Measurements from ENCODE around the gene MFSD1. TPM values are rescaled to one million over a fixed set of nuclear protein-coding genes. Genes with fewer than 3 reads are reported as not detected.

MFSD1 gene
- total RNA-seq, 1 donor from 2014 or later, result 24.8 TPM

- Mint-ChIP-seq H3K4me3 (ENCODE audit: unreplicated experiment) (no peak overlapping the region), H3K36me3 (ENCODE audit: low read depth, unreplicated experiment) (peaks cover 6% of the 10 kb centered on the region), H3K27ac (ENCODE audit: unreplicated experiment) (no peak overlapping the region), H3K9me3 (ENCODE audit: unreplicated experiment) (no peaks in the 10 kb centered on the region), H3K27me3 (ENCODE audit: unreplicated experiment) (peaks cover 5% of the 10 kb centered on the region), H3K4me1 (ENCODE audit: unreplicated experiment) (peaks cover 47% of the 10 kb centered on the region)
- TF ChIP-seq CTCF (IDR thresholded peaks at IDR 0.05; ENCODE audit: unreplicated experiment), result no peak
- DNase-seq (ENCODE audit: low spot score), result no peak
These were observed 30.3 kb upstream of the MFSD1 start for GRCh38 chr3:158771577-158771976.

GRCh38 chr3:158771982-158772381 lies 29.9 kb upstream of the MFSD1 start:
- no peak for TF ChIP-seq CTCF (IDR thresholded peaks at IDR 0.05; ENCODE audit: unreplicated experiment)
- peaks cover 5% of the 10 kb centered on the region for H3K27me3 Mint-ChIP-seq (ENCODE audit: unreplicated experiment)
- no peak for DNase-seq (ENCODE audit: low spot score)
- no peak overlapping the region for H3K4me3 Mint-ChIP-seq (ENCODE audit: unreplicated experiment)
- H3K27ac Mint-ChIP-seq (ENCODE audit: unreplicated experiment), result no peak overlapping the region
- H3K9me3 Mint-ChIP-seq (ENCODE audit: unreplicated experiment), result no peaks in the 10 kb centered on the region
- H3K36me3 Mint-ChIP-seq (ENCODE audit: low read depth, unreplicated experiment), result peaks cover 6% of the 10 kb centered on the region
- peaks cover 47% of the 10 kb centered on the region for H3K4me1 Mint-ChIP-seq (ENCODE audit: unreplicated experiment)

DNA sequence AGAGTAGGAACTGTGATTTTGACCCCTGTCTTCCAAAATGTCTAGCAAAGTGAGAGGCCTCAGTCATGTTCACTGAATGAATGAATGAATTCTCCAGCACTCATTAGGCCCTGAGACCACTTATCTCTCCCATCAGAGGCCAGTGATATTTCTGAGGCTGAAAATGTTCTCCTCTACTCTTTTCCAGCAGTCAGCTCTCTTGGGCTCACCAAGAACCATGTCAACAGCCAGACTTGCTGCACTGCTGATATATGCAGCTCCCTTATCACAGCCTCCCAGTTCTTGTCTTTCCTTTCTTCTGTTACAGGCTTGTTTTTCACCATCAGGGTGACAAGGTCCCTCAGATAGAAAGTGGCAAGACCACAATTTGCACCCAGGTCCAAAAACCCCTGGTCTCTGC lies 28.7 kb upstream of the MFSD1 start:
- TF ChIP-seq CTCF (IDR thresholded peaks at IDR 0.05; ENCODE audit: unreplicated experiment), result no peak
- peaks cover 10% of the 10 kb centered on the region for H3K36me3 Mint-ChIP-seq (ENCODE audit: low read depth, unreplicated experiment)
- no peak overlapping the region for H3K4me3 Mint-ChIP-seq (ENCODE audit: unreplicated experiment)
- H3K4me1 Mint-ChIP-seq (ENCODE audit: unreplicated experiment), result peaks cover 45% of the 10 kb centered on the region
- H3K9me3 Mint-ChIP-seq (ENCODE audit: unreplicated experiment), result no peaks in the 10 kb centered on the region
- no peak for DNase-seq (ENCODE audit: low spot score)
- no peak overlapping the region for H3K27ac Mint-ChIP-seq (ENCODE audit: unreplicated experiment)
- H3K27me3 Mint-ChIP-seq (ENCODE audit: unreplicated experiment), result peaks cover 5% of the 10 kb centered on the region

DNA sequence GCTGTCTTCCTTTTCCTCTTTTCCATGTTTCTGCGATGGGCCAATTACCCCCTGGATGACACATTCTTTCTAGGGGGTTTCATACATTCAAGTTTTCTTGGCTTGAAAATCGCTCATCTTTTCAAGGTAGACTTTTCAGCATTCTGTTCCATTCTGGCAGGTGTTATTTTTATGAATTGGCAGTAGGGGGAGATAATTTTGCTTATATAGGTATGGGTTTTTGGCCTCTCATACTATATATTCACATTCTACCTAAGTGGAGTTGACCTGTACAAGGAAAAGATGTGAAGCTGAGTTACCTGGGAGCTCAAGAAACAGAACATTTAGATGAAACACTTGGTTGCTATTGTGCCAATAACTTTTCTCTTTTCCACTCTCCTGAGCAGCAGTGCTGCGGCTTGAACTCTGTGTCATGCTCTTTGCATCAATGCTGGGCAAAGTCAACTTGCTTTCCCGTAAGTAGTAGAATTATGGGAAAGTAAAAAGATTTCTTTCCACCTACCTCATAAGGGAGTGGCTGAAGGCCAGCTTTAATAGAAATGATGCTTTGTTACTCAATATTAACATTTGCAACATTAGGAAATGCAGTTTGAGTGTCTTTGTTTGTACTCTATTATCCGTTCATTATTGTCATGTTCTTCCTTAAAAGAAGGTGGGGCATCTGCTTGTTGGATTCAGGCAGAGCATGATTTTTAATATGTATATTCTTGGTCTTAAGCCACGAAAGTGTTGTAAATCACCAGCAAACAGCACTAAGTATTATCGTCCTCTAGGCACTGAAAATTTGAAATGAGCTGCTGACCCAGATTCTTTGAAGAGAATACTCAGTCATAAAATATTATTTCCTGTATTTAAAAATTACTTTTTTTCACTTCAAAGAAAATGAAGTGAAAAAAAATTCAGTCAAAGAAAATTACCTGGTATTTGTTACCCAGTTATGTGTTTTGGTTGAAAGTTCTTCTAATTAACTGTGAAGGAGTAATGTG lies 27.7 kb upstream of the MFSD1 start:
- Mint-ChIP-seq H3K27me3 (ENCODE audit: unreplicated experiment) (peaks cover 6% of the 10 kb centered on the region), H3K9me3 (ENCODE audit: unreplicated experiment) (no peaks in the 10 kb centered on the region), H3K4me1 (ENCODE audit: unreplicated experiment) (peaks cover 35% of the 10 kb centered on the region), H3K4me3 (ENCODE audit: unreplicated experiment) (no peak overlapping the region), H3K36me3 (ENCODE audit: low read depth, unreplicated experiment) (peaks cover 10% of the 10 kb centered on the region), H3K27ac (ENCODE audit: unreplicated experiment) (no peak overlapping the region)
- no peak for TF ChIP-seq CTCF (IDR thresholded peaks at IDR 0.05; ENCODE audit: unreplicated experiment)
- DNase-seq (ENCODE audit: low spot score), result no peak

GRCh38 chr3:158774965-158775364 lies 26.9 kb upstream of the MFSD1 start:
- TF ChIP-seq CTCF (IDR thresholded peaks at IDR 0.05; ENCODE audit: unreplicated experiment), result no peak
- Mint-ChIP-seq H3K36me3 (ENCODE audit: low read depth, unreplicated experiment) (peaks cover 10% of the 10 kb centered on the region), H3K9me3 (ENCODE audit: unreplicated experiment) (no peaks in the 10 kb centered on the region), H3K4me3 (ENCODE audit: unreplicated experiment) (no peak overlapping the region), H3K27me3 (ENCODE audit: unreplicated experiment) (peaks cover 6% of the 10 kb centered on the region), H3K4me1 (ENCODE audit: unreplicated experiment) (peaks cover 29% of the 10 kb centered on the region), H3K27ac (ENCODE audit: unreplicated experiment) (no peak overlapping the region)
- DNase-seq (ENCODE audit: low spot score), result no peak
